Limb (tissue), 2 donors: ENCODE measurements around the gene PDCD6IP.
"Not testable (repeated sequence)": the region's sequence is repeated elsewhere in the genome, so short reads cannot be mapped to it uniquely, and the experiment has no call there.

Experiments
- DNase-seq, 2 donors: peaks; one replicate each; pipeline ENCODE4 v3.0.0-alpha.2; 2016; ENCODE audit errors: extremely low spot score in 2 of 2

The PDCD6IP gene

DNA sequence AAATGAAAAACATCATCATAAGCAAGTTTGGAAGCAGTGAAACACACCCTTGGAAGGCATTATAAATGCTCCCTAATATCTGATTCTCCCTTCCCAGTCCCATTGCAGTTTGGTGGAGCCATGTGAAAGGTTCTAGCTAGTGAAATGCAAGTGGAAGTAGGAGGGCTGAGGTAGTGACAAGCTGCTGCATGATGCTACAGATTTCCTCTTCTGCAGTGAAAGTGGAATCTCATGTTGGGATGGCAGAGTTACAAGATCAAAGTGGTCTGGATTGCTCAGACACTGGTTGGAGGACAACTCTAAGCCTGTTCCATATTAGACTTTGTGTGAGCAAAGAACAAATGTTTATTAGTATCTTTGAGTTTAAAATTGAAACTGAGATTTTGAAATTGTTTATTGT, 3.3 kb upstream of the PDCD6IP start:
- DNase-seq: no peak

DNA sequence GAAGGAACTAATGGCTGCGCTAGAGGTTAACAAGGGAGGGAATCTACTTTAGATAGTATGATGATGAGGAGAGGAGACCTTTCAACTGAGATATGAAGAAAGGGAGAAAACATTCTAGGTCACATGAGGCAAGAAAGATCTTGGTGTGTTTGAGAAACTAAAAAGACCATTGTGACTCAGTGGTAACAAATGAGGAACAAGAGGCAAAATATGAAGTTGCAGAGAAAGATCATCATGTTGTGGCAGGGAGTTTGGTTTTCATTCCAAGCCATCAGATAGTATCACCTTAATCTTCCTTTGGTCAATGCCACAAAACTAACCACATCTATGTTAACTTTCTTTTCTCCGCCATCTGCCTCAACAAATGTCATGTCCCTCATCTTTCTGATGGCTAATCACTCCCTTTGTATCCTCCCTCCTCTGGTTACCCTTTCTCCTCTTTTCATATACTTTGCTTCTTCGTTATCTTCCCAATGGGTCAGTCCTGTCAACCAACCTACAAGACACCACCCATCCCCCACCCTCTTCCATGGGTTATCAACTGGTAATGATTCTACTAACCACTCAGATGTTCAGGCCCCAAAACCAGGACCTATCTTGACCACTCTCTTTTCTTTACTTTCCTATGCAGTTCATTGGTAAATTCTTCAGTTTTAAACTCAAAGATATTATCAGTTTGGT, 2.4 kb upstream of the PDCD6IP start:
- no peak for DNase-seq

DNA sequence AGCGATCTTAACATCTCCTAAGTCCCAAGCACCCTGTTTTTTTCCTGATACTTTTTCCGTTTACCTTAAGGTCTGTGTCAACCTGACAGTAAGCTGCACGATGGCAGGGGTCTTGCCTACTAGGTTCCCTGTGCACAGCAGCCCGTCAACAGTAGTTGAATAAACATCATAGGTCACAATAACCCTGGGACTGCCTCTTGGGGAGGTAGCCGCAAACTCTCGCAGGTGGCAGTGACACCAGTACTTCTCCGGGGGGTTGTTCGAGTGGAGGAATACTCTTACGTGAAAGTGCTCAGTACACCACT, 365 bp upstream of the PDCD6IP start:
- no peak for DNase-seq

DNA sequence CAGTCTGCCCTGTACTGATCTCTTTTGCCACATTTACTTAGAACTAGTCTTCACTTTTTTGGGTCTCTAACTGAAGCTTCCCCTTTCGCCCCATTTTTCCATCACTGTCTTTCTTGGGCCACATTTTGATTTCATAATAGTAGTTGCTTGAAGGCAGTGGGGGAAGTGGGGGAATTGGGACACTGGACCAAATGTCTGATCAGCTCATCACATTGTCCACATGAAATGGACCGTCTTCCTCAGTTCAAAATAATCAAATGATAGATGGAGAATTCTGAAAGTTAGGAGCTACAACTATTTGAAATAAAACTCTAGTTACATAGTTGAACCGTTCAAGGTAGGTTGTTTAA, 747 bp downstream of the PDCD6IP start:
- DNase-seq: no peak

DNA sequence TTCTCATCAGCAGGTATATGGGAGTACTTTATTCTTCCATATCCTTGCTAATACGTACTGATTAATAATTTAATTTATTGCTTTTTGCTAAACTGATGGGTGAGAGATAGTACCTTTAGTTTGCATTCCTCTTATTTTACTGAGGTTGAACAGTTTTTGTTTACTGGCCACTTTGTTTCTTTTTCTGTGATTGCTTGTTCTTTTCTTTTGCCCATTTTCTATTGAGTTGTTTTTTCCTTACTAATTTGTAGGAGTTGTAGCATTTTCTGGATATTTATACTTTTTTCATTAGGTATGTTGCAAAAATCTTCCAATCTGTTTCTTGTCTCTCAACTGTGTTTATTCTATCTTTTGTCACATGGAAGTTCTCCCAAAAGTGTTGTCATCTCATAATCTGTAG, 4.8 kb downstream of the PDCD6IP start:
- DNase-seq: no peak

DNA sequence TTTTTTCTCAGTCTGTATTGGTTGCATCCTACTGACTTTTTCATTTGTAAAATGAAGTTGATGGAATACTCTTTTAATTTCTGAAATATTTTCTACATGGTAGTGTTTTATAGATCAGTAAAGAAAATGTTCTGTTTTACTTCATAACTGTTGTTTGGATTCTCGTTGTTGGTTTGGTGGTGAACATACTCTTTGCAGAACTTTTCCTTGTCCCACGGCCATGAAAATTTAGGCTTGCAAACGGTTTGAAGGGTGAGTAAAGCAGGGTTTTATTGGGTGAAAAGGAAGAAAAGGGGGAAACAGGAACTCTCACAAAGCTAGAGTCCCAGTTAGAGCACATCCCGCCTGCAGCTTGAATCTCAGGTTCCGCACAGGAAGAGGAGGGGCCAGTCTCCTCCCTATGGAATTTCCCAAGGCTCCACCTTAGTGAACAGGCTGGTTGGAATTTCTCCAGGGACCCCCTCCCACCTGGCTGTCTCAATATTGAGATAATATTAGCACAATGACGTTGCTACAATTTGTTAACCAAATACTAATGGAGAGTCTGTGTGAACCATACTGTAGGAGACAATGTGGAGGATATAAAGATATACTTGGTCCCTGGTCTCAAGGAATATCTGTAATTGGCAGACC, 5.6 kb downstream of the PDCD6IP start:
- DNase-seq: no peak

DNA sequence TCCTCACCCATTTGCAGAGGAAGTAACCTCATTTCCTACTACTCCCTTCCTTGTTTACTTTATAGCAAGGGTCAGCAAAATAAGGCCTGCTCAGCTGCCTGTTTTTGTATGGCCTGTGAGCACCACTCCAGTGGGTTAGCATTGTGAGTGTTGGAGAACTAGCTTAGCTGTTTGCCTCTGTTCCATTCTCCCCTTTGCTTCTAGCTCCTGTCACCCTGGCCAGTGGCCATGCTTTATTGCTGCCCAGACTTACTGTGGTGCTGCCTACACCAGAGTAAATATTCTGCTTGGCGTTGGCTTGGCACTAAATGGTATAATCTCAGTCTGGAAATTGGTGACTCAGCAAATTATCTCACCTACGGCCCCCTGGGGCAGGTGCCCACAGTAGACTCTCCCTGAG, 8.8 kb downstream of the PDCD6IP start:
- DNase-seq: no peak

DNA sequence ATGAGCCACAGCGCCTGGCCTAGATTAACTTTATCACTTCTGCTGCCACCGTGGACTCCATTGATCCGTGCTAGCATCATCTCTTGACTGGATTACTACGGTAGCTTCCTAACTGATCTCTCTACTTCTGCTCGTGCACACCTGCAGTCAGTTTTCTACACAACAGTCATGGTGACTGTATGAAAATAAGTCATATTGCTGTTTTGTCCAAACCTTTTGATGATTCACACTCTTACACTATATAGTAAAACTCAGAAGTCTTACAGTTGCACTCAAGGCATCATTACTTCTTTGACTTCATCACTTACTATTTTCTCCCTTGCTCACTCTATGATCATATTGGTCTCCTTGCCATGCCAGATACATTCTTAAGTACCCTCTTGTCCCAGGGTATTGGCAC, 10.1 kb downstream of the PDCD6IP start:
- no peak for DNase-seq

DNA sequence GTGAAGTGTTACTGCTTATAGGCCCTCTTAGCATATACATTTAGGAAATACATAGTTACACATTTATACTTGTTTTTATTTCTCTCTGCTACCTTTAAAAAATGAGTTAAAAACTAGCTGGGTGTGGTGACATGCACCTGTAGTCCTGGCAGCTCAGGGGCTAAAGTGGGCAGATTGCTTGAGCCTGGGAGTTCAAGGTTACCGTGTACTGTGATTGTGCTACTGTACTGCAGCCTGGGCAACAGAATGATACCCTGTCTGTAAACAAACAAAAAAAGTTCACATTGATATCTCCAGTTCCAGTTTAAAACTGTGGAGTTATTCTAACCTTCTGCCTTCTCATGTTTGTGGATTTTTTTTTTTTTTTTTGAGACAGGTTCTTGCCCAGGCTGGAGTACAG, 12.1 kb downstream of the PDCD6IP start:
- no peak for DNase-seq

DNA sequence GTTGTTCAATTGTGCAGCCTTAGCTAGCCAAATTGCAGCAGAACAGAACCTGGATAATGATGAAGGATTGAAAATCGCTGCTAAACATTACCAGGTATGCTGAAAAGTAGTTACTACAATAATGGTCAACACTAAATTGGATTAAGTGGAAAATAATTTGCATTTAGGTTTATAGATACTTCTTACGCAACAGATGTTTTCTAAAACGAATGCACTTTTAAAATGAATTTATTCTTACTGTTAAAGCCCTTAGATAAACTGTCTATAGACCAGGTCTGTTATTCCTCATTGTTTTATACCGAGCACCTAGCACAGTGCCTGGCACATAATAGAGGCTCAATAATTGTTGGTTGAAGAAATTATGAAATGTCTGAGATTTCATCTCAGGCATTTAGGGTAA, 23.6 kb downstream of the PDCD6IP start:
- no peak for DNase-seq

DNA sequence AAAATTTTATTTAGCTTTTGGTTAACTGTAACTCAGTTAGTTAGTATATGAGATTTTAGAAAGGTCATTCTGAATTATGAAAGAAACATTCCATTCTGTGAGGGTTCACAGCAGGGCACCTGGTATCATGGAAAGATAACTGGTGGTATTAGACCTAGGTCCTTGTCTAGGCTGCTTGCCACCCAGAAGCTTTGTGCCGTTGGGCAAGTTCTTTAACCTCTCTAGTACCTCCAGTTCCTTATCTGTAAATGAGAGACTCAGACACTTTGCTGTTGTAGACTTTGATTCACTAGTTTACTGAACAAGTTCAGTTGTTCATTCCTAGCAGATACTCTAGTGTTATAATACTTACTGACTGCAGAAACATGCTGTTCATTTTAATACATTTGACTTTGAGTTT, 25.4 kb downstream of the PDCD6IP start:
- DNase-seq: no peak

DNA sequence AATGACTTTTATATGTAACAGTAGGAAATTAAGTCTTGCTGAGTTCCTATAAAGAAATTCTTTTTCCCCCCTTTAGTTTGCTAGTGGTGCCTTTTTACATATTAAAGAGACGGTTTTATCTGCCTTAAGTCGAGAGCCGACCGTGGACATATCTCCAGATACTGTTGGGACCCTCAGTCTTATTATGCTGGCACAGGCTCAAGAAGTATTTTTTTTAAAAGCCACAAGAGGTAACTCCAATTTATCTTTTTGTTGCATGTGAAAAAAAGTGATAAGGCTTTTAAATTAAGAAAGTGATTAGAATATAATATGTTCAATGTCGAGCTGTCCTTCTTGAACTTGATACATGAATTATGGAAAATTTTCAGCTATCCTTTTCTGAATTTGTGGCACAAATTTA, 26.7 kb downstream of the PDCD6IP start:
- no peak for DNase-seq

DNA sequence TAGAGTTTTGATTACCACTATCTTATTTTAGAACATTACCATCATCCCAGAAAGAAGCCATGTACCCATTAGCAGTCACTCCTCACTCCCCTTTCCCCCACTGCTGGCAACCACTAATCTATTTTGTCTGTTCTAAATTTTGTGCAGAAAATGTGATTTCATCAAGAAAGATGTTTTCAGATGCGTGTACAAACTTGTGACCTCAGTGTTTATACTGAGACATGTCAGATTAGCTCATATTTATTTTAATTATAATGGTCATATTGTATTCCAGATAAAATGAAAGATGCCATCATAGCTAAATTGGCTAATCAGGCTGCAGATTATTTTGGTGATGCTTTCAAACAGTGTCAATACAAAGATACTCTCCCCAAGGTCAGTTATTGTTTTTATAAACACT, 27.8 kb downstream of the PDCD6IP start:
- no peak for DNase-seq

DNA sequence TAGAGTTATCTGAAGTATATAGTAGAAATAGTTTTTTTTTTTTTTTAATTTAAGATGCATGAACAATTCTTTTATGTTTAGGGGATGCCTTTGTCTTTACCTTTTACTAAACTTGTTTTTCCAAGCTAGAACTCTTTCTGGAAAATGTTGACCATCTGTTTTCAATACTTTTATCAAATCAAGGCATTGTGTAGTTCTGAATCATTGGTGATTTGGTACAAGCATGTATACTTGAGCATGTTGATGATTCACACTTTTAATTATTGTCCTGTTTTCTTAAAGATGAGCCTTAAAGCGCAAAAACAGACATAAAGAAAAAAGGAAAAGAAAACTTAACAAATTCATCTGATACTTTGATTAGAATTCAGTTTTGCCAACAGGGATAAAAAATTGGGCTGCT, 28.3 kb downstream of the PDCD6IP start:
- no peak for DNase-seq

DNA sequence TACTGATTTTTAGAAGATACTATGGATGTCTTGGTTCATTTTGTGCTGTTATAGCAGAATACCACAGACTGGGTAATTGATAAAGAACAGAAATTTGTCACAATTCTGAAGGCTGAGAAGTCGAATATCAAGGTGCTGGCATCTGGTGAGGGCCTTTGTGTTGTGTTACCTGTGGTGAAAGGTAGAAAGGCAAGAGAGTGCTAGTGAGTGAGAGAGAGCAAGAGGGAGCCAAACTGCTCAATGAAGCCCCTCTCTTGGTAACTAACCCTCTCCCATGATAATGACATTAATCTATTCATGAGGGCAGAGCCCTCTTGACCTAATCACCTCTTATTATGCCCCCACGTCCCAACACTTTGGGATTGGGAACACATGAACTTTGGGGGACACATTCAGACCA, 31.3 kb downstream of the PDCD6IP start:
- no peak for DNase-seq

DNA sequence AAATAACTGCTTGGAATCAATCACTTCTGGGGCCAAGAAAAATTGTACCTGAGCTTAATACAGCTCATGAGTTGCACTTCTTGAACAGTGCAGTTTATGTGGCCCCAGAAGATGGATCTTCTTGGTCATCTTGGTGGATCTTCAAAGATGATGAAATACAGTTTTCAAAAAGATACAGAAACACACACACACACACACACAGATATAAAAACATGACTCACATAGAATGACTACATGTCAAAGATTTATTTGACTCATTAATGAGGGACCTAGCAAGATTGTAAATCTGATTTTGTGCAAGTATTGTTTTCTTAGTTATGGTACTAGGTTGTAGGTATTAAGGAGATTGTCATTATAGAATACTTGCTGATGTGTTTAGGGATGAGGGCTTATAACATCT, 32.6 kb downstream of the PDCD6IP start:
- DNase-seq: no peak

DNA sequence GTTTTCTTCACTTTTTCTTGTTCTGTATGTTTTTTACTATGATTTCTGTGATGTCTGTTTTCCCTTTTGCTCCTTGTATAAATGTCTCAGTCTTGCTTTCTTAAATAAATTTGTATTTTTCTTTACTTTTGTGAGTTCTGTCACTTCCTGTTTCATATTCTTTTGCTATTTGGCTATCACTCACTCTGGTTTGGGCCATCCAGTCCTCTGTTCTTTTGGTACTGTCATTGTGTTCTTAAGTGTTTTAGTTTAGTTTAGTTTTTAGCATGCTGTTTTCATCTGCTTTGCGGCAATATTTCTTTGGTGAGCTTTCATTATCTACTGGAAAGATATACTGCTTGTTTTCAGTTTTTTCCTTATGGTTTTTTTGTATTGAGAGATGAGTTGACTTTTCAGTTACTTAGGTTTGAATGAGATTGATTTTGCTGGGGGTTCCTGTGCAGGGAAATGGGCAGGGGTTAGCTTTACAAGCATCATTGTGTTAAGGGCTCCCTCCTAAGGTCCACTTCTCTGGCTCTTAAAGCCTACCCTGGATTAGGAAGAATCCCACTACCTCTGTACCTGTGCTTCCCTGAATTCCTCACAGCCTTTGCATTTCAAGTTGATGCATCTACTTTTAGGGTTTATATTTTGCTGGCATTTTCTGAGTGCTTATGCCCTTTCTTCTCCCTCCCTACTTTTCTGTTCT, 35.1 kb downstream of the PDCD6IP start:
- DNase-seq: no peak

DNA sequence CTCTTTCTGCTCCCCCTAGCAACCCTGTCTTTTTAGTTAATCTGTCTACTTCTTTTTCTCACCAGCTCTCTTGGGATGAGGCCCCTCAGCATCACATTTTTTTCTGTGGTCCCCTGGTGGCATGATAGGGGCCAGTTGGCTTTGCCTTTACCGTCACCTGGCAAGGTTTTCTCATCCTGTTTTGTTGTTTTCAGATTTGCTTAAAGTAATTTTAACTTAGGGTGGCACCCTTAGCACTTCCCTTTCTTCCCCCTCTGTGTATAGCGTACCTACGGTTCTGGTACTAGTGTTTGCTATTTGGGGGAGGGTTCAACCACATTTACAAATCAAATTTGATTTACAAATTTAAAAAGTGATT, 35.6 kb downstream of the PDCD6IP start:
- DNase-seq: no peak

DNA sequence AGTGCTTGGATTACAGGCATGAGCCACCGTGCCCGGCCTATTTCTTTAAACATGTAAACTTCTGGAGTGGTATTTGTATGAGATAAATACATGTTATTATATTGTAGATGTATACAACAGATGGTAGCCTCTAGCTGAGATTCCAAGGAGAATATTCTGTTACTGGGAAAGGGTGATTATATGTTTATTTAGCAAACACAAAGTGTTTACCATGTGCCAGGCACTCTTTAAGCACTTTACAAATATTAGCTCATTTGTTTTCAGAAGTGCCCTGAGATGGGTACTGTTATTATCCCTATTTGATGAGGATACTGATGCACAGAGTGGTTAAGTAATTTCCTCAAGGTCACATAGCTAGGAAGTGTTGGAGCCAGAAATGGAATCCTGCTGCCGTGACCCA, 38.8 kb downstream of the PDCD6IP start:
- DNase-seq: not testable (repeated sequence)

DNA sequence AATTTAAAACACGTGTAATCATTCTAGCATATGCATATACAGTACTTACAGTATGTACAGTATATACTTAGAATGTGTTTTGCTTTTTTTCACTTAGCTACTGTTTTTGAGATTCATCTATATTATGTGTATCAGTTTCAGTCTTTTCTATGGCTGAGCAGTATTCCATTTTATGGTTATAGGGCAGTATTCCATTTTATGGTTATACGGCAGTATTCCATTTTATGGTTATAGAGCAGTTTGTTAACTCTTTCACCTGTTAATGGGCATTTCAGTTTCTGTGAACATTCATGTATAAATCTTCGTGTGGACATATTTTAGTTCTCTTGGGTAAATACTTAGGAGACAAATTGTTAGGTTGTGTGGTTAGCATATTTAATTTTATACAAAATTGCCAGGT, 40.9 kb downstream of the PDCD6IP start:
- DNase-seq: no peak

DNA sequence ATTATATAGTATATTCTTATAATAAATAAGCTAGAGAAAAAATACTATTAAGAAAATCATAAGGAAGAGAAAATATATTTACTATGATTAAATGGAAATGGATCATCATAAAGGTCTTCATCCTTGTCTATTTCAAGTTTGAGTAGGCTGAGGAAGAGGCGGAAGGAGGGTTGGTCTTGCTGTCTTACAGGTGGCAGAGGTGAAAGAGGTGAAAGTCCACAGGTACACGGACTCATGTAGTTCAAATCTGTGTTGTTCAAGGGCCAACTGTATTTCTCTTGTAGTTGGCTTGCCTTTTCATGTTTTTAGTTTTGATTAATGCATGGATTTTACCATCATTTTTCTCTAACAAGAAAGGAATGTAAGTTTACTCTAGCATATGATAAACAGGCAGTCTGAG, 41.7 kb downstream of the PDCD6IP start:
- DNase-seq: no peak

DNA sequence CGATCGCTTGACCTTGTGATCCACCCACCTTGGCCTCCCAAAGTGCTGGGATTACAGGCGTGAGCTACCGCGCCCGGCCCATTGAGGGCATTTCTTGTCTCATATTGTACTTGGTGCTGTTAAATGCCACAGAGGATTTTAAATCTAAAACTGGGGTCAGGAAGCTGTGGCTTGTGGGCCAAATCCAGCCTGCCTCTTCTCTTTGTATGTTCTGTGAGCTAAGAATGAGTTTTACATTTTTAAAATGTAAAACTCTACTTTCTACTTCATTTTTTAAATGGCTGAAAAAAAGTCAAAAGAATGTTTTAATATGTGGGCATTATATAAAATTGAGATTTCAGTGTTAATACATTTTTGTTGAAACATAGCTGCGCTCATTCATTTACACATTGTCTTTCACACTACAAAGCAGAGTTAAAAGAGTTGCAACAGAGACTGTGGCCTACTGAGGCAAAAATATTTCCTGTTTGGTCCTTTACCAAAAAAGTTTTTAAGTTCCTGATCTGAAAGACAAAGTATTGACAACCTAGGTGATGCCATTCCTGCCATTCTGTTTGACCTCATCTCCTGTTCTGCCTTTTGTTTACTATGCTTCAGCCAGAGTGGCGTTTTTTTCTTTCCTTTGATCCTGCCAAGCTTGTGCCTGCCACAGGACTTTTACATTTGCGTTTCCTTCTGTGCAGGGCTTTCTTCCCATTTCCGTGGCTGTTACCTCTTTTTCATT, 50.4 kb downstream of the PDCD6IP start:
- no peak for DNase-seq

DNA sequence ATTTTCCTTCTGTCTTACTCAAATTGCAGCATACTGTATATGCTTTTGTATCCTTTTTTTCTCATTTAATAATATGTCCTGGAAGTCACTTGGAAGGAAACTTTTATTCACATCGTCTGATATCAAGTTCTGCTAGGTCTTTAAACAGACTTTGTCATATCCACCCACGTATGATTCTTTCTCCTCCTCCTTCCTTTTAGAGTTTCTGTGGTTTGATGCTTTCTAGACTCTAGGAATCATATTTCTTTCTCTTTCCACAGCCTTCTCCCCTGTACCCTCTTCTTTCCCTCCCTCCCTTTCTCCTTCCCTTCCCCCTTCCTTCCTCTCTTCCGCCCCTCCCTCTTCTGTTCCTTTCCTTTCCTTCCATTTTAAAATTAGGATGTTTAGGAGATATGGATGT, 52.2 kb downstream of the PDCD6IP start:
- not testable (repeated sequence) for DNase-seq
